NCI-H2196 (cell line): ENCODE data around the gene SF3B1.
"Not testable (repeated sequence)": the region's sequence is repeated elsewhere in the genome, so short reads cannot be mapped to it uniquely, and the experiment has no call there.

Experiments
- DNase-seq: peaks from one replicate; lab custom pipeline; 2025; ENCODE audit not compliant: unreplicated experiment; lab: John Stamatoyannopoulos, UW

The SF3B1 gene

GRCh38 chr2:197379308-197379917, 55.4 kb downstream of the SF3B1 start:
- not testable (repeated sequence) for DNase-seq

GRCh38 chr2:197378494-197379307, 56.1 kb downstream of the SF3B1 start:
- peak; percentile 69 for DNase-seq

- no peak for DNase-seq
Observed at GRCh38 chr2:197378086-197378485, 56.7 kb downstream of the SF3B1 start.

GRCh38 chr2:197377670-197378069, 57.2 kb downstream of the SF3B1 start:
- no peak for DNase-seq

GRCh38 chr2:197372592-197372991, 62.2 kb downstream of the SF3B1 start:
- DNase-seq, result no peak

- DNase-seq, result not testable (repeated sequence)
Observed at GRCh38 chr2:197370664-197371063, 64.2 kb downstream of the SF3B1 start.

- no peak for DNase-seq
Observed at GRCh38 chr2:197369933-197370320, 64.9 kb downstream of the SF3B1 start.

GRCh38 chr2:197369228-197369932, 65.4 kb downstream of the SF3B1 start:
- no peak for DNase-seq

- no peak for DNase-seq
Observed at GRCh38 chr2:197368412-197368811, 66.4 kb downstream of the SF3B1 start.

GRCh38 chr2:197363998-197364397, 70.8 kb downstream of the SF3B1 start:
- DNase-seq, result no peak

GRCh38 chr2:197360744-197361156, 74.1 kb downstream of the SF3B1 start:
- DNase-seq, result no peak

- DNase-seq, result no peak
Observed at GRCh38 chr2:197359859-197360258, 75.0 kb downstream of the SF3B1 start.

GRCh38 chr2:197358931-197359330, 75.9 kb downstream of the SF3B1 start:
- no peak for DNase-seq

- no peak for DNase-seq
Observed at GRCh38 chr2:197357986-197358385, 76.8 kb downstream of the SF3B1 start.

GRCh38 chr2:197356136-197356535, 78.7 kb downstream of the SF3B1 start:
- DNase-seq, result no peak

- DNase-seq, result no peak
Observed at GRCh38 chr2:197354169-197354558, 80.7 kb downstream of the SF3B1 start.

GRCh38 chr2:197353393-197354168, 81.2 kb downstream of the SF3B1 start:
- no peak for DNase-seq

GRCh38 chr2:197349699-197350098, 85.1 kb downstream of the SF3B1 start:
- DNase-seq, result no peak

GRCh38 chr2:197348721-197349360, 86.0 kb downstream of the SF3B1 start:
- no peak for DNase-seq

- DNase-seq, result no peak
Observed at GRCh38 chr2:197345846-197346370, 88.9 kb downstream of the SF3B1 start.
